A673 (cell line): ENCODE measurements around the gene TPST1. TPM values are rescaled to one million over a fixed set of nuclear protein-coding genes. Genes with fewer than 3 reads are reported as not detected.
"Not testable (repeated sequence)": the region's sequence is repeated elsewhere in the genome, so short reads cannot be mapped to it uniquely, and the experiment has no call there.

Experiments used
- BruUV-seq: library from RNA; stranded (reverse); fragments of 400-500 nt; replicated peaks from 2 replicates; lab custom pipeline; 2021; lab: Mats Ljungman, UMichigan
- CTCF ChIA-PET: fragments of 300-600 bp; sonication (Branson Sonifier 250); formaldehyde crosslinking; loops from one replicate; lab custom pipeline; 2022; ENCODE audit warnings: antibody characterized with exemption; lab: Charles Lee
- POLR2A ChIA-PET: fragments of 300-600 bp; sonication (Branson Sonifier 250); formaldehyde crosslinking; loops from one replicate; lab custom pipeline; 2022; ENCODE audit warnings: antibody characterized with exemption; ENCODE audit not compliant: low non-redundant PET; lab: Charles Lee
- DNase-seq: peaks from one replicate; pipeline ENCODE4 v3.0.0-alpha.2; 2015; ENCODE audit warnings: low spot score
- H3K27ac ChIP-seq: fragments of 200-600 bp; sonication (generic); 2 replicates; pipeline ENCODE4 v1.5.1; 2016; ENCODE audit warnings: mixed run types, low read depth, mild to moderate bottlenecking, mixed read lengths, antibody characterized with exemption, low read length; ENCODE audit not compliant: poor library complexity, severe bottlenecking
- H3K27me3 ChIP-seq: fragments of 200-600 bp; sonication (generic); replicated peaks from 2 replicates; pipeline ENCODE4 v1.6.1; 2017; ENCODE audit warnings: mixed run types, low read depth, mild to moderate bottlenecking, mixed read lengths, antibody characterized with exemption, low read length; ENCODE audit not compliant: insufficient read depth, poor library complexity
- H3K36me3 ChIP-seq: fragments of 200-600 bp; sonication (generic); 2 replicates; pipeline ENCODE4 v1.6.1; 2016; ENCODE audit warnings: mixed run types, mild to moderate bottlenecking, mixed read lengths, antibody characterized with exemption, low read length; ENCODE audit not compliant: insufficient read depth, poor library complexity, severe bottlenecking
- H3K4me1 ChIP-seq: fragments of 200-600 bp; sonication (generic); 2 replicates; pipeline ENCODE4 v1.6.1; 2017; ENCODE audit warnings: mixed run types, mild to moderate bottlenecking, mixed read lengths, antibody characterized with exemption, low read length; ENCODE audit not compliant: insufficient read depth, poor library complexity, severe bottlenecking
- H3K4me3 ChIP-seq: fragments of 200-600 bp; sonication (generic); 2 replicates; pipeline ENCODE4 v1.5.1; 2016; ENCODE audit warnings: low read depth, mixed run types, mild to moderate bottlenecking, mixed read lengths, low read length; ENCODE audit not compliant: poor library complexity, severe bottlenecking
- H3K9me3 ChIP-seq: fragments of 200-600 bp; sonication (generic); 2 replicates; pipeline ENCODE4 v1.6.1; 2016; ENCODE audit warnings: mixed run types, low read depth, mild to moderate bottlenecking, mixed read lengths, antibody characterized with exemption, low read length; ENCODE audit not compliant: poor library complexity, severe bottlenecking
- EZH2 ChIP-seq: fragments of 200-600 bp; sonication (generic); IDR thresholded peaks from 2 replicates; pipeline ENCODE4 v1.6.1; 2017; ENCODE audit warnings: borderline replicate concordance, low read depth, mild to moderate bottlenecking, mixed read lengths, antibody characterized with exemption, low read length; ENCODE audit not compliant: poor library complexity, severe bottlenecking
- intact Hi-C: fragments of 100-400 bp; cut with micrococcal nuclease; formaldehyde crosslinking; loops from one replicate; pipeline ENCODE4 v1.10.0; 2022; ENCODE audit not compliant: unreplicated experiment
- total RNA-seq: library from RNA; stranded (reverse); gene quantifications from 2 replicates; pipeline ENCODE4 v1.2.3, GENCODE V29; 2021
- TF ChIP-seq, protein P1 (sequence below): fragments of 300-800, 200-600 bp; sonication (generic); conservative IDR thresholded peaks from 2 replicates; pipeline ENCODE4 v1.5.1; 2017; ENCODE audit warnings: low read depth, mild to moderate bottlenecking, antibody characterized with exemption, low read length, moderate library complexity, mixed read lengths

The TPST1 gene
- total RNA-seq, 1 experiment from 2014 or later = 8.0 TPM

- no peaks in the 10 kb centered on the region for H3K4me1 ChIP-seq
- H3K9me3 ChIP-seq = no peaks in the 10 kb centered on the region
- intact Hi-C loops = no loop called here
- no peaks in the 10 kb centered on the region for H3K27me3 ChIP-seq
- POLR2A ChIA-PET = no interaction called here
- no peaks in the 10 kb centered on the region for H3K36me3 ChIP-seq
- no peak for DNase-seq
- TF ChIP-seq, protein P1, sequence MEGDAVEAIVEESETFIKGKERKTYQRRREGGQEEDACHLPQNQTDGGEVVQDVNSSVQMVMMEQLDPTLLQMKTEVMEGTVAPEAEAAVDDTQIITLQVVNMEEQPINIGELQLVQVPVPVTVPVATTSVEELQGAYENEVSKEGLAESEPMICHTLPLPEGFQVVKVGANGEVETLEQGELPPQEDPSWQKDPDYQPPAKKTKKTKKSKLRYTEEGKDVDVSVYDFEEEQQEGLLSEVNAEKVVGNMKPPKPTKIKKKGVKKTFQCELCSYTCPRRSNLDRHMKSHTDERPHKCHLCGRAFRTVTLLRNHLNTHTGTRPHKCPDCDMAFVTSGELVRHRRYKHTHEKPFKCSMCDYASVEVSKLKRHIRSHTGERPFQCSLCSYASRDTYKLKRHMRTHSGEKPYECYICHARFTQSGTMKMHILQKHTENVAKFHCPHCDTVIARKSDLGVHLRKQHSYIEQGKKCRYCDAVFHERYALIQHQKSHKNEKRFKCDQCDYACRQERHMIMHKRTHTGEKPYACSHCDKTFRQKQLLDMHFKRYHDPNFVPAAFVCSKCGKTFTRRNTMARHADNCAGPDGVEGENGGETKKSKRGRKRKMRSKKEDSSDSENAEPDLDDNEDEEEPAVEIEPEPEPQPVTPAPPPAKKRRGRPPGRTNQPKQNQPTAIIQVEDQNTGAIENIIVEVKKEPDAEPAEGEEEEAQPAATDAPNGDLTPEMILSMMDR = no peak
- no peak for TF ChIP-seq EZH2
- H3K4me3 ChIP-seq = no peak overlapping the region
- BruUV-seq = no TSS peak
- CTCF ChIA-PET = no interaction called here
- no peak overlapping the region for H3K27ac ChIP-seq
Measured at GRCh38 chr7:66227808-66228207, 22.7 kb downstream of the TPST1 start.

DNA sequence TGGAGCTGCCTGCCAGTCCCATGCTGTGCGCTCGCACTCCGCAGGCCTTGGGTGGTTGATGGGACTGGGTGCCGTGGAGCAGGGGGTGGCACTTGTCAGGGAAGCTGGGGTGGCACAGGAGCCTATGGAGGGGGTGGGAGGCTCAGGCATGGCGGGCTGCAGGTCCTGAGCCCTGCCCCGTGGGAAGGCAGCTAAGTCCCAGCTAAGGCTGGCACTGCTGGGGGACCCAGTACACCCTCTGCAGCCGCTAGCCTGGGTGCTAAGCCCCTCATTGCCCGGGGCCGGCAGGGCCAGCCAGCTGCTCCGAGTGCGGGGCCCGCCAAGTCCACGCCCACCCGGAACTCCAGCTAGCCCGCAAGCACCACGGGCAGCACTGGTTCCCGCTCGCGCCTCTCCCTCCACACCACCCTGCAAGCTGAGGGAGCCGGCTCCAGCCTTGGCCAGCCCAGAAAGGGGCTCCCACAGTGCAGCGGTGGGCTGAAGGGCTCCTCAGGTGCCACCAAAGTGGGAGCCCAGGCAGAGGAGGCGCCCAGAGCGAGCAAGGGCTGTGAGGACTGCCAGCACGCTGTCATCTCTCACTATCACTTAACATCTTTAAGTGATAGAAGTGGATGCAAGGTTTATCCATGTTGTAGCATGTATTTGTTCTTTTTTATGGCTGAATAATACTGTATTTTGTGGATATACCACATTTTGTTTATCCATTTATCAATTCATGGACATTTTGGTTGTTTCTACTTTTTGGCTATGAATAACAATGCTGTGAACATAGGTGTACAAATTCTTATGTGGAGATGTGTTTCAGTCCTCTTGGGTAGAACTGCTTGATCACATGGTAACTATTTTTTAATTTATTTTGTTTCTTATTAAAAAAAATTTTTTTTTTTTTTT, 26.4 kb downstream of the TPST1 start:
- H3K27ac ChIP-seq, BruUV-seq, H3K9me3 ChIP-seq, intact Hi-C loops, DNase-seq, CTCF ChIA-PET, H3K36me3 ChIP-seq, H3K27me3 ChIP-seq, H3K4me1 ChIP-seq, POLR2A ChIA-PET, H3K4me3 ChIP-seq: not testable (repeated sequence)

- Histone ChIP-seq H3K4me1 (no peaks in the 10 kb centered on the region), H3K36me3 (no peaks in the 10 kb centered on the region), H3K4me3 (no peak overlapping the region), H3K27me3 (no peaks in the 10 kb centered on the region), H3K9me3 (no peaks in the 10 kb centered on the region), H3K27ac (no peak overlapping the region)
- TF ChIP-seq, protein P1 = no peak
- TF ChIP-seq EZH2 = no peak
- no TSS peak for BruUV-seq
- CTCF ChIA-PET = no interaction called here
- POLR2A ChIA-PET = no interaction called here
- intact Hi-C loops = no loop called here
- DNase-seq = no peak
Measured at GRCh38 chr7:66233638-66234037, 28.5 kb downstream of the TPST1 start.
